ENCODE measurements around the gene SLC25A14. TPM values are rescaled to one million over a fixed set of nuclear protein-coding genes. Genes with fewer than 3 reads are reported as not detected.

Gene SLC25A14
- polyA plus RNA-seq, 2 of the 4 experiments (the other 2 are of a cell fraction), result 23.0 to 34.8 TPM

- H3K4me3 ChIP-seq, result no peak overlapping the region
- no peak for TF ChIP-seq RFX5 (IDR thresholded peaks at IDR 0.05)
- TF ChIP-seq RAD21 (conservative IDR thresholded peaks at IDR 0.05 in 1 of 2, IDR thresholded peaks at IDR 0.05 in 1 of 2), result no peak
- no peak for TF ChIP-seq ZSCAN20 (CRISPR knock-in tag; IDR thresholded peaks at IDR 0.05)
- no peak for TF ChIP-seq NR3C1 (IDR thresholded peaks at IDR 0.05)
- no peak for TF ChIP-seq ZC3H11A (IDR thresholded peaks at IDR 0.05)
- no peak for TF ChIP-seq EHF (CRISPR knock-in tag; IDR thresholded peaks at IDR 0.05)
- TF ChIP-seq, protein P1, sequence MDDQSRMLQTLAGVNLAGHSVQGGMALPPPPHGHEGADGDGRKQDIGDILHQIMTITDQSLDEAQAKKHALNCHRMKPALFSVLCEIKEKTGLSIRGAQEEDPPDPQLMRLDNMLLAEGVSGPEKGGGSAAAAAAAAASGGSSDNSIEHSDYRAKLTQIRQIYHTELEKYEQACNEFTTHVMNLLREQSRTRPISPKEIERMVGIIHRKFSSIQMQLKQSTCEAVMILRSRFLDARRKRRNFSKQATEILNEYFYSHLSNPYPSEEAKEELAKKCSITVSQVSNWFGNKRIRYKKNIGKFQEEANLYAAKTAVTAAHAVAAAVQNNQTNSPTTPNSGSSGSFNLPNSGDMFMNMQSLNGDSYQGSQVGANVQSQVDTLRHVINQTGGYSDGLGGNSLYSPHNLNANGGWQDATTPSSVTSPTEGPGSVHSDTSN (IDR thresholded peaks at IDR 0.05), result no peak
- no peak for TF ChIP-seq ZFP36 (IDR thresholded peaks at IDR 0.05; ENCODE audit: borderline replicate concordance, partially characterized antibody)
- no peak for TF ChIP-seq KDM1A (IDR thresholded peaks at IDR 0.05; ENCODE audit: low read depth)
- TF ChIP-seq EHMT2 (IDR thresholded peaks at IDR 0.05; ENCODE audit: low read depth), result no peak
- TF ChIP-seq, protein P2, sequence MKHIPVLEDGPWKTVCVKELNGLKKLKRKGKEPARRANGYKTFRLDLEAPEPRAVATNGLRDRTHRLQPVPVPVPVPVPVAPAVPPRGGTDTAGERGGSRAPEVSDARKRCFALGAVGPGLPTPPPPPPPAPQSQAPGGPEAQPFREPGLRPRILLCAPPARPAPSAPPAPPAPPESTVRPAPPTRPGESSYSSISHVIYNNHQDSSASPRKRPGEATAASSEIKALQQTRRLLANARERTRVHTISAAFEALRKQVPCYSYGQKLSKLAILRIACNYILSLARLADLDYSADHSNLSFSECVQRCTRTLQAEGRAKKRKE (CRISPR knock-in tag; IDR thresholded peaks at IDR 0.05; ENCODE audit: low read depth), result no peak
- H3K9me3 ChIP-seq, result no peaks in the 10 kb centered on the region
- CTCF ChIA-PET, result no interaction called here
- no peaks in the 10 kb centered on the region for H3K4me1 ChIP-seq
- DNase-seq (ENCODE audit: low read depth in 1 of 2, low spot score in 1 of 2), result no peak
- ATAC-seq, result no peak
- H3K4me2 ChIP-seq, result no peak overlapping the region
- FAIRE-seq, result no peak
- POLR2A ChIA-PET, result no interaction called here
- H3K27ac ChIP-seq, result no peak overlapping the region
- 91% methylated on average over 3 of the region's 3 CpGs for WGBS (ENCODE audit: missing lambda C conversion rate)
Observed at GRCh38 chrX:130296297-130296678, 43.4 kb upstream of the SLC25A14 start.

DNA sequence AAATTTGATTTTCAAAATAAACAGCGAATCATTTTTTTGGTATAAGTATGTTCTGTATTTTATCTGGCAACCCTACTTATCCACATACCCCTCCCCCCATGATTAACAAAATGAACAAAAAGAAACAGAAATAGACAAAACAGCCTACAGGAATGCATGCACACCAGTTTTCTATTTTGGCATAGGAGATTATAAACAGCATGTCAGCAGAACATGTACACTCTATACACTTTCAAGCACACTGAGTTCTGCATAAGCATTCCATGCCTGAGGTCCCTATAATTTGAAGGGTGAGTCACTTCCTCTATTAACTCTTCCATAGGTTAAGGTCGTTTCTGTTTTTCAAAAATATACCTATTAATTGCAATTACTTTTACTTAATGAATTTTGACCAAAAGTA, 43.0 kb upstream of the SLC25A14 start:
- Histone ChIP-seq H3K9me3 (no peaks in the 10 kb centered on the region), H3K27ac (no peak overlapping the region), H3K4me3 (no peak overlapping the region), H3K4me1 (no peaks in the 10 kb centered on the region), H3K4me2 (no peak overlapping the region)
- ATAC-seq, result no peak
- no peak for TF ChIP-seq RNF2 (IDR thresholded peaks at IDR 0.05; ENCODE audit: borderline replicate concordance, low read depth)
- no peak for TF ChIP-seq NPAS2 (CRISPR knock-in tag; IDR thresholded peaks at IDR 0.05; ENCODE audit: borderline replicate concordance)
- TF ChIP-seq HOXB13 (CRISPR knock-in tag; IDR thresholded peaks at IDR 0.05; ENCODE audit: low read depth), result no peak
- TF ChIP-seq CHD4 (IDR thresholded peaks at IDR 0.05; ENCODE audit: borderline replicate concordance), result no peak
- TF ChIP-seq RAD21 (conservative IDR thresholded peaks at IDR 0.05 in 1 of 2, IDR thresholded peaks at IDR 0.05 in 1 of 2), result no peak
- TF ChIP-seq JUNB (IDR thresholded peaks at IDR 0.05), result no peak
- TF ChIP-seq MYC (IDR thresholded peaks at IDR 0.05; ENCODE audit: borderline replicate concordance, low read length), result no peak
- TF ChIP-seq, protein P3, sequence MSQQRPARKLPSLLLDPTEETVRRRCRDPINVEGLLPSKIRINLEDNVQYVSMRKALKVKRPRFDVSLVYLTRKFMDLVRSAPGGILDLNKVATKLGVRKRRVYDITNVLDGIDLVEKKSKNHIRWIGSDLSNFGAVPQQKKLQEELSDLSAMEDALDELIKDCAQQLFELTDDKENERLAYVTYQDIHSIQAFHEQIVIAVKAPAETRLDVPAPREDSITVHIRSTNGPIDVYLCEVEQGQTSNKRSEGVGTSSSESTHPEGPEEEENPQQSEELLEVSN (IDR thresholded peaks at IDR 0.05; ENCODE audit: borderline replicate concordance, low read depth), result no peak
- TF ChIP-seq, protein P4, sequence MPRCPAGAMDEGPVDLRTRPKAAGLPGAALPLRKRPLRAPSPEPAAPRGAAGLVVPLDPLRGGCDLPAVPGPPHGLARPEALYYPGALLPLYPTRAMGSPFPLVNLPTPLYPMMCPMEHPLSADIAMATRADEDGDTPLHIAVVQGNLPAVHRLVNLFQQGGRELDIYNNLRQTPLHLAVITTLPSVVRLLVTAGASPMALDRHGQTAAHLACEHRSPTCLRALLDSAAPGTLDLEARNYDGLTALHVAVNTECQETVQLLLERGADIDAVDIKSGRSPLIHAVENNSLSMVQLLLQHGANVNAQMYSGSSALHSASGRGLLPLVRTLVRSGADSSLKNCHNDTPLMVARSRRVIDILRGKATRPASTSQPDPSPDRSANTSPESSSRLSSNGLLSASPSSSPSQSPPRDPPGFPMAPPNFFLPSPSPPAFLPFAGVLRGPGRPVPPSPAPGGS (IDR thresholded peaks at IDR 0.05), result no peak
- no peak for TF ChIP-seq HOXB5 (CRISPR knock-in tag; IDR thresholded peaks at IDR 0.05)
- no peak for TF ChIP-seq HDAC2 (IDR thresholded peaks at IDR 0.05)
- TF ChIP-seq, protein P1 (IDR thresholded peaks at IDR 0.05), result no peak
- no peak for TF ChIP-seq USF2 (IDR thresholded peaks at IDR 0.05)
- TF ChIP-seq CBX8 (IDR thresholded peaks at IDR 0.05), result no peak
- 19% methylated on average over 2 of the region's 2 CpGs for WGBS (ENCODE audit: missing lambda C conversion rate)
- DNase-seq (ENCODE audit: low read depth in 1 of 2, low spot score in 1 of 2), result no peak
- POLR2A ChIA-PET, result no interaction called here
- CTCF ChIA-PET, result no interaction called here
- FAIRE-seq, result no peak

Measured in A549 (cell line).